Lower lobe of right lung (tissue), 2 donors: Measurements from ENCODE around the gene CLASP1. TPM values are rescaled to one million over a fixed set of nuclear protein-coding genes. Genes with fewer than 3 reads are reported as not detected.
"Not testable (repeated sequence)": the region's sequence is repeated elsewhere in the genome, so short reads cannot be mapped to it uniquely, and the experiment has no call there.

ENCODE experiments used
- ATAC-seq, 2 donors: fragments of 200-7000 bp; cut with Tn5 transposase; one replicate each; pipeline ENCODE4 v1.9.1; 2020 to 2022; ENCODE audit warnings: mild to moderate bottlenecking in 2 of 2, moderate library complexity in 2 of 2
- DNase-seq: peaks from one replicate; pipeline ENCODE4 v3.0.0-alpha.2; 2020
- H3K27ac ChIP-seq: fragments of 200-600 bp; one replicate; pipeline ENCODE4 v1.8.0; 2022
- H3K27me3 ChIP-seq: fragments of 200-600 bp; one replicate; pipeline ENCODE4 v1.8.0; 2022; ENCODE audit warnings: low read depth
- H3K36me3 ChIP-seq: fragments of 200-600 bp; one replicate; pipeline ENCODE4 v1.8.0; 2022; ENCODE audit warnings: mild to moderate bottlenecking
- H3K4me1 ChIP-seq: fragments of 200-600 bp; one replicate; pipeline ENCODE4 v1.8.0; 2022
- H3K4me3 ChIP-seq: fragments of 200-600 bp; one replicate; pipeline ENCODE4 v1.8.0; 2022; ENCODE audit warnings: mild to moderate bottlenecking
- H3K9me3 ChIP-seq: fragments of 200-600 bp; one replicate; pipeline ENCODE4 v1.8.0; 2022
- CTCF ChIP-seq: fragments of 200-600 bp; IDR thresholded peaks from one replicate; pipeline ENCODE4 v1.8.0; 2022; ENCODE audit warnings: antibody characterized with exemption, mild to moderate bottlenecking
- intact Hi-C: fragments of 100-400 bp; cut with DNase I; formaldehyde crosslinking; loops from one replicate; pipeline ENCODE4 v1.11.0; 2022
- total RNA-seq: library from RNA; stranded (reverse); fragmentation: NEBNext Ultra II Directional; extraction: Animal tissue kit (Norgen Biotek cat#: 25700); gene quantifications from one replicate; pipeline ENCODE4 v1.2.1, GENCODE V29; 2021
- donor health status: DM: no; HTN: yes; CAD: no; lungs with severe emphysema.

CLASP1 gene
- total RNA-seq, 1 donor from 2014 or later, result 45.8 TPM

GRCh38 chr2:121659933-121660332, 10.7 kb upstream of the CLASP1 start:
- Histone ChIP-seq H3K4me3 (no peak overlapping the region), H3K4me1 (no peaks in the 10 kb centered on the region), H3K27me3 (no peaks in the 10 kb centered on the region), H3K9me3 (no peaks in the 10 kb centered on the region), H3K27ac (no peak overlapping the region), H3K36me3 (no peaks in the 10 kb centered on the region)
- intact Hi-C loops, result no loop called here
- ATAC-seq, result no peak
- TF ChIP-seq CTCF, result no peak
- DNase-seq, result no peak

GRCh38 chr2:121658393-121658792, 9.1 kb upstream of the CLASP1 start:
- H3K4me3 ChIP-seq, H3K9me3 ChIP-seq, DNase-seq, H3K27ac ChIP-seq, H3K4me1 ChIP-seq, intact Hi-C loops, H3K36me3 ChIP-seq, ATAC-seq, H3K27me3 ChIP-seq: not testable (repeated sequence)

DNA sequence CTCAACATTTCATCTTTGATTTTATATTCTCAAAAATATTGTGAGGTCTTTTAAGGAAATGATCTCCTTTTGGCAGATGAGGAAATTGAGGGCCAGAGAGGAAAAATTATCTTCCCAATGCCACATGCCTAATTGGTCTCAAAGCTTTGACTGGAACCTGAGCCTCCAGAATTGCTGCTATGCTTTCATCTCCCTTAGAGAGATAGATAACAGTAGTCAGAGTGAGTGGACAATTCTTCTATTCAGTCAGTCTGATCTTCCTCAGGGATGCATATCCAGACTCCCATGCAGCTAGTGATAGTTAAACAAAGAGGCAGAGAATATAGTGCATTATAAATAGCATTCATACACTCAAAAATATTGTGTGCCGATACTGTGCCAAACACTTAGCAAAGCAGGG, 3.8 kb upstream of the CLASP1 start:
- Histone ChIP-seq H3K27ac (no peak overlapping the region), H3K4me3 (no peak overlapping the region), H3K36me3 (no peaks in the 10 kb centered on the region), H3K9me3 (no peaks in the 10 kb centered on the region), H3K27me3 (no peaks in the 10 kb centered on the region), H3K4me1 (peaks cover 19% of the 10 kb centered on the region)
- intact Hi-C loops, result no loop called here
- TF ChIP-seq CTCF, result no peak
- ATAC-seq, result no peak
- no peak for DNase-seq

- H3K36me3 ChIP-seq, result no peaks in the 10 kb centered on the region
- peak overlapping the region; percentile 92 for H3K27ac ChIP-seq
- no peak for TF ChIP-seq CTCF
- no peaks in the 10 kb centered on the region for H3K27me3 ChIP-seq
- intact Hi-C loops, result no loop called here
- H3K4me1 ChIP-seq, result peaks cover 38% of the 10 kb centered on the region
- ATAC-seq, result no peak
- no peaks in the 10 kb centered on the region for H3K9me3 ChIP-seq
- DNase-seq, result no peak
- H3K4me3 ChIP-seq, result peak overlapping the region; percentile 95
Observed at GRCh38 chr2:121650315-121650930, 1.2 kb upstream of the CLASP1 start.

DNA sequence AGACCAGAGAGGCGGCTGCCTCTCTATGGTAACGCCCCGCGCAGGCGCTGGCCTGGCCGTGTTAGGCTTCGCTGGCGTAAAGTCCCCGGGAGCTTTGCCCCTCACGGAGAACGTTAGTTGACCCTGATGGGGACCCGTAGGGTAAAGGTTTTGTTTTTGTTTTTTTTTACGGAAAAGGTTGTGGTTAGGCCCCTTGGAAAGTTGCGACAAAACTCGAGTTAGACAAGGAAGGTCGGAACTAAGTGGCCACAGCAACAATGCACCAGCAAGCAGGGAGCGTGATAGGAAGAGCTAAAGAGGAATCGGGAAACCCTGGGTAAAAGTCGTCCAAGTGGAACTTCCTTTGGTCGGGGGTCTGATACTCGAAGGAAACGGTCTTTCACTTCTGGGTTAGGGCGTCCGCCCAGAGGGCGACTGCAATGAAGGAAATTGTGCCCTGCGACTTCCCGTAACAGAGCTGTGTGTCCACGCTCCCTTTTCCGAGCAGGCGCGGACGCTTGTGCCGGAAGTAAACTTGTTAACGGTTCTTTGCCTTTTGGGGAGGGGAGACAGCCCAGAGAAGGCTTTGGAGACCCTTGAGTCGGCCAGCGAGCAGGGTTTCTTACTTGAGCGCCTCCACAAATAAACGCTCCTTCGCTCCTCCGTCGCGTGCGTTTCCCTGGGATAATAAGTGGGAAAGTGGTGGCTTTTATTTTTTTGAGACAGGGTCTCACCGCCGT, 493 bp upstream of the CLASP1 start:
- no peaks in the 10 kb centered on the region for H3K9me3 ChIP-seq
- intact Hi-C loops, result no loop called here
- H3K27ac ChIP-seq, result peak overlapping the region; percentile 92
- DNase-seq (peak; percentile 98), ATAC-seq (peak; percentile 99)
- H3K4me3 ChIP-seq, result peak overlapping the region; percentile 95
- no peak for TF ChIP-seq CTCF
- peaks cover 42% of the 10 kb centered on the region for H3K4me1 ChIP-seq
- no peaks in the 10 kb centered on the region for H3K36me3 ChIP-seq
- no peaks in the 10 kb centered on the region for H3K27me3 ChIP-seq
